ENCODE results near the gene MAJIN.

The MAJIN gene

GRCh38 chr11:64931290-64931689 lies 40.6 kb downstream of the MAJIN start:
- DNase-seq, result no peak

GRCh38 chr11:64930340-64930739 lies 41.6 kb downstream of the MAJIN start:
- no peak for DNase-seq

- DNase-seq, result no peak
Measured at GRCh38 chr11:64929625-64930024, 42.3 kb downstream of the MAJIN start.

GRCh38 chr11:64928957-64929356 lies 43.0 kb downstream of the MAJIN start:
- DNase-seq, result no peak

GRCh38 chr11:64926689-64927088 lies 45.2 kb downstream of the MAJIN start:
- DNase-seq, result no peak

GRCh38 chr11:64925536-64926436 lies 46.1 kb downstream of the MAJIN start:
- no peak for DNase-seq

- no peak for DNase-seq
Measured at GRCh38 chr11:64924910-64925284, 47.0 kb downstream of the MAJIN start.

GRCh38 chr11:64923944-64924909 lies 47.7 kb downstream of the MAJIN start, which contains the start of gene PPP2R5B:
Gene PPP2R5B, plus strand, starts transcription at chr11:64924689. Its CDS starts 1,046 bp downstream, at chr11:64925735.
- DNase-seq, result peak; percentile 75 to 85 (median 80)

- DNase-seq, result no peak
Measured at GRCh38 chr11:64923151-64923661, 48.7 kb downstream of the MAJIN start.

- DNase-seq, result no peak
Measured at GRCh38 chr11:64921384-64921783, 50.5 kb downstream of the MAJIN start.

- DNase-seq, result no peak
Measured at GRCh38 chr11:64920124-64920523, 51.8 kb downstream of the MAJIN start.

- no peak for DNase-seq
Measured at GRCh38 chr11:64919627-64920026, 52.3 kb downstream of the MAJIN start.

- DNase-seq, result no peak
Measured at GRCh38 chr11:64918017-64918416, 53.9 kb downstream of the MAJIN start.

- no peak for DNase-seq
Measured at GRCh38 chr11:64917663-64917995, 54.3 kb downstream of the MAJIN start.

GRCh38 chr11:64916775-64917662 lies 54.9 kb downstream of the MAJIN start, which contains the start of gene ATG2A:
Gene ATG2A, minus strand, starts transcription at chr11:64917209. Its CDS starts 74 bp downstream, at chr11:64917135.
- DNase-seq, result peak; percentile 97 to 98 (median 98)

- no peak for DNase-seq
Measured at GRCh38 chr11:64916040-64916774, 55.7 kb downstream of the MAJIN start.

GRCh38 chr11:64915376-64915887 lies 56.5 kb downstream of the MAJIN start:
- DNase-seq, result no peak

- DNase-seq, result no peak
Measured at GRCh38 chr11:64914123-64914522, 57.8 kb downstream of the MAJIN start.

GRCh38 chr11:64913171-64913727 lies 58.7 kb downstream of the MAJIN start:
- no peak for DNase-seq

- no peak for DNase-seq
Measured at GRCh38 chr11:64911689-64912088, 60.2 kb downstream of the MAJIN start.

GRCh38 chr11:64911142-64911541 lies 60.8 kb downstream of the MAJIN start:
- no peak for DNase-seq

Measured in activated CD4-positive, CD25-positive, alpha-beta regulatory T cell (primary cell).